IPS DF 4.7 (cell line): ENCODE results near the gene GRIP1.

Experiments used
- DNase-seq: peaks from one replicate; pipeline ENCODE4 v3.0.0-alpha.2; 2013; ENCODE audit warnings: low spot score; ENCODE audit errors: extremely low read depth

GRIP1 gene

DNA sequence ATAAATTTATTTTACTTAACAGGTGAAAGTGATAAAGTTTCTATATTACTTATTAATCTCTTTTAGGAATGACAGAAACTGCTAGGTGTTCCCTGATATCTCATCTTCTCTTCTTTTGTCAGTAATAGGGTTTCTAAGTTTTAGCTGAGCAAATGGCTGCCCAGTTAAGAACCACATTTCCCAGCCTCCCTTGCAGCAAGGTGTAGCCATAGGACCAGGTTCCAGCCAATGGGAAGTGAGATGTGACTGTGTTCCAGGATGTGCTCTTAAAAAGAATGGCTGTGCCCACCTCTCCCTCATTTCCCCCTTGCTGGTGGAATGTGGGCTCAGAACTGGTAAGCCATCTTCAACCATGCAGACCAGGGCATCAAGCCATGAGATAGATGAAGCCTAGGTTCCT lies 210.9 kb downstream of the GRIP1 start:
- peak; percentile 36 for DNase-seq

DNA sequence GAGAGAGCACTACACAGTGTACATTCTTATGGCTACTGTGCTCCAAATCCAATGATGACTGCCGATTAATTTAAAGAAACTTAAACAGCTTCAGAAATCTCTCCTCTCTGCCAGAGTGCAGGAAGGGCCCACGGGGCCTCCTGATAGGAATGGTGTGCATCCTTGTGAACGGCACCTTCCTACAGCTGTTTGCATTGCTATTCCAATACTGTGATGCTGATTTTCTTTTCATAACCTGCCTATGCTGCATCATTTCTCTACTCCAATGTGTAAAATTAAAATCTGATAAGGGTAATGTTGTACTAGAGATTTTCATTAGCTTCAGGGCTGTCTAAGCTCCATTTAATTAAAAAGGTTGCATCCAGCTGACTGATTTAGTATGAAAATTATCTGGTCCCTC lies 217.5 kb downstream of the GRIP1 start:
- no peak for DNase-seq

DNA sequence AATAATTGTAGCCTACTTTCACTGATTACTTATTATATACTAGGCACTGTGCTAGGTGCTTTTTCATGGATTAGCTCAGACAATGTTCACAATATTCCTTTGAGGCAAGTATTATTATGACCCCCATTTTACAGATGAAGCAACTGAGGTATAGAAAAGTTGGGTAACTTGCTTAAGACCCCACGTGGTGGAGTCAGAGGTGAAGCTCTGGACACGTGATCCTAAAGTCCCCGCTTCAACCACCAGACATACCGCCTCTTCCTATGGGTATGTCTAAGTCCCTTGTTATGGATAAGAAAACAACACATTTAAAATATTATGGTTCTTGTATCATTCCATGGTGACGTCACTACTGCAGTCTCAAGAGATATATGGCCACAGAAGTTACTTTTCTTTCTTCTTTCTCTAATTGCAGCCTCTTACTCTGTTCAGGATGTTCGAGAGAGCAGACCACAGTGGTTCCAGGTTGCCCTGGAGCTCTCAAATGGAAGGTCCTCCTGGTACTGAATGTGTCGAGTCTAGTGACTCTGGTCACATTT lies 218.9 kb downstream of the GRIP1 start:
- DNase-seq, result no peak

DNA sequence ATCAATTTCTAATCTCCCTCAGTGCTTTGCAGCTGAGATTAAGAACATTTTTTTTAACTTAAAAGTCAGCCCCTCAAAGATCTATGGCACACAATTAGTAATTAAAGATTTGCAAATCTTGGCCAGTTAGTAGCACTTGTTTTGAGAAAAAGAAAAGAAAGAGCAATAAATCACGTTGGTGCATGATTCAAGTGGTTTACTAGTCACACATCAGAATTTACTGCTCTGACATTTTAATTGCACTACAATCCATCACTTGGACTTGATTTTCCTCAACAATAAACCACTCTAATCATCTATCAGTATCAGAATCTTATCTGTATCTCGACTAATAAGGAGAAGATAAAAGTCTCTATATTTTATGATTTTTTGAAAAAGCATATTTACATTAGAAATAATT lies 222.3 kb downstream of the GRIP1 start:
- DNase-seq, result no peak

DNA sequence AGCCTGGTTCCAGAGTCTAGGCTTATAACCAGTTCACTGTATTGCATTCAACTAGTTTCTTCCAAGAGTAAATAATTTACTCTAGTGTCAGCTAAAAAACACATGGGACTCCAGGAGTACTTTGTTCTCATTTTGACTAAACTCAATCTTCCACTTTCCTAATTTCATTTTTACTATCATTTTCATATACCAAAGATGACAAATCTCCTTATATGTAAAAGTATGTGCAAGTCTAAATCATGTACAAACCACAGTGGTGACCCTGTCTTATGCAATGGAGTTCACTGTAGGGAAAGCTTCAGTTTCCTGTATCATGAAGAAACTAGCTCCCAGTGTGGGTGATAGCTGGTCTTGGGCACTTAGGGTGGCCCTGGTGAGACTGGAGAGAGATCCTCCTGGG lies 225.0 kb downstream of the GRIP1 start:
- DNase-seq, result no peak

DNA sequence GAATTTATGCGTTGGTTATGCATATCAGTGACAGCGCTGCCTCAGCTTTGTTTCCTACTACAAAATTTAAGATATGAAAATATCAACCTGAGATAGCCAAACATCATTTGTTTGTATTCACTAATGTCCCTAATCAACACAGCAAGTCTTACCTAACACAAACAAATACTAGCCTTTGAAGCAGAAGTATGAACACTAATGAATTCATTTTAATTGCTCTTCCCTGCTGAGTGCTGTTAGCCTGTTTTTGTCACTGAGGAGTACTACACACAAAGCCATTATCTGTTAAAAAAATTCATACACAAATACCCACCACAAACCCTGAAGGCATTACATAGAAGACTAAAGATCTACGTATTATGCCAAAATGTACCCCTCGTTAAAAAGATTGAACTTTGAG lies 225.8 kb downstream of the GRIP1 start:
- no peak for DNase-seq

DNA sequence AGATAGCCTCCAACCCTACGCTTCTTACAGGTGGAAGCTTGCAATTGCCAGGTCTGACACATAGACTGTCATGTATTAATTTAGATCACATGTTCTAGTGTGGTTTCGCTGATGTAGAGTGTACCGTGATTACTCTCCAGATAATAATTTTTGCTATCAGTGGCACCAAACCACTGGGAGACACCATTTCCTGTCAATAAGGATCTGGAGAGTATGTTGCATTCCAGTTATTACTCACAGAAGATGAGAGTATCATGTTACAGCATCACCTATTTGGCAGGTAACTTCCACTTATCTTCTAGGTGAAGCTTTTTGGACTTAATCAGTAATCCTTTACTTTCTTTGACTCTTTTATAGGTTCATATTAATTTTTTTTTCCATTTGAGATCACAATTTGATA lies 229.3 kb downstream of the GRIP1 start:
- no peak for DNase-seq

DNA sequence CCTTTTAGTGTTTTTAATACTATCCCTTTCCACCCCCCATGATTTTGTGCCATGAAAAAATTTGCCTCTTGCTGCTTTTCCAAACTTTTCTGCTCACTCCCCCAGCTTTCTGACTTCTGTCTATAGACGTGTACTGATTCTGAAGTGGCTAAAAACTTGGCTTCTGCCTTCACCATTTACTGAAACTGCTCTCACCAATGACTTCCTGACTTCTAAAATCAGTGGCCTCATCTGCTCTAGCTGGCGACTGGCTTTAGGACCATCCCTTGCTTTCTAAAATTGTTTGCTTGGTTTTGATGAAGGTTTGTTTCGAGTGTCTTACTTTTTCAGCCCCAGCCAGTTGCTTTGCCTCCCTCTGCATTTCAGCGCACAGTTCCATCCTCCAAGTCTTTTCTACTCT lies 231.2 kb downstream of the GRIP1 start:
- DNase-seq, result no peak

DNA sequence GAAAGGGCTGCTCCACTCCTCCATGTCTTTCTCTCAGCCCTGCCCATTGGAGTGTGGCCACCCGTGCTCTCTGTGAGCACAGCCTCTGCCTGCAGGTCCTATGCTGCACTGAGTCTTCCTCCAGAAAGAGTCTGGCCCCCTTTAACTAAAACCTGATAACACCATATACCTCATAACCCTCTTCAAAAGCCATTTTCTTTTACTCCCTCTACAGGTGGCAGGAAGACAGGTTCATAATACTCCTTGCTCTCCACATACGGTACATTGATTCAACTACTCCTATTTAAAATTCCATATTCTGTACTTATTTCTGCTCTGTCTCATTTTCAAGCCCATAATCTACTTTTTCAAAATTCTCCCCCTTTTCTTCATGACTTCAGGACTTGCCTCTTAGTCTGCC lies 232.6 kb downstream of the GRIP1 start:
- no peak for DNase-seq

DNA sequence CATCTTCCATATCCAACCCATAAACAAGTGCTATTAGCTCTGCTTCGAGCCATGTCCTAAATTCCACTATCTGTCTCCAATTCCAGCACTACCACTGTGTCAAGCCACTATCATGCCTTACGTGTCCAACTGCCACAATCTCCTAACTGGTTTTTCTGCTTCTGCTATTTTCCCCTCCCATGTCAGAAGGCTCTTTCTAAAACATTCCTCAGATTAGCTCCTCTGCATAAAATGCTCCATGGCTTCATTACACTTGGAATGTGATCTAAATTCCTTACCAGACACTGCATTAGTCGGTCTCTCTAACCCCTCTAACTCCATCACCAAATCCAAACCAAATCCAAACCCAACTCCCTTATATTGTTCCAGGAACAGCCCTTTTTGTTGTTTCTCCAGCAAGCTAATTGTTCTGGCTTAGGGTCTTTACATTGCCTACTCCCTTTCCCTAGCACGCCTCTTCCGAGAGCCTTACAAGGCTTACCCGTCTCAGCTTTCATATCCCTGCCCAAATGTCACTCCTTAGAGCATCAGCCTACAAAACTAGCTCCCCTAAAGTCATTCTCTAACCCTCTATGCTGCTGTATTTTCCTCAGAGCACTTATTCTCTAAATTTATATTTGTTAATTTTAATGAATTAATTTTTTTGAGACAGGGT lies 236.8 kb downstream of the GRIP1 start:
- DNase-seq, result no peak

DNA sequence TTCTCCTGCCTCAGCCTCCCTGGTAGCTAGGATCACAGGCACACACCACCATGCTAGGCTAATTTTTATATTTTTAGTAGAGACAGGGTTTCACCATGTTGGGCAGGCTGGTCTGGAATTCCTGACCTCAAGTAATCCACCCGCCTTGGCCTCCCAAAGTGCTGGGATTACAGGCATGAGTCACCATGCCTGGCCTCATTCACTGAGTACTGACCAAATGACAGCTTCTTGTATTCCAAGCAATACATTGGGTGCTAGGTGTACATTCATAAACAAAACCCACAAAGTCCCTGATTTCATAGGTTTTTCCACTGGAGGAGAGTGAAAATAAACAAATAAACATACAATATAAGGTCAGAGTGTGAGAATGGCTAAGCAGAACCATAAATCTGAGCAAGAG lies 240.3 kb downstream of the GRIP1 start:
- DNase-seq, result no peak

DNA sequence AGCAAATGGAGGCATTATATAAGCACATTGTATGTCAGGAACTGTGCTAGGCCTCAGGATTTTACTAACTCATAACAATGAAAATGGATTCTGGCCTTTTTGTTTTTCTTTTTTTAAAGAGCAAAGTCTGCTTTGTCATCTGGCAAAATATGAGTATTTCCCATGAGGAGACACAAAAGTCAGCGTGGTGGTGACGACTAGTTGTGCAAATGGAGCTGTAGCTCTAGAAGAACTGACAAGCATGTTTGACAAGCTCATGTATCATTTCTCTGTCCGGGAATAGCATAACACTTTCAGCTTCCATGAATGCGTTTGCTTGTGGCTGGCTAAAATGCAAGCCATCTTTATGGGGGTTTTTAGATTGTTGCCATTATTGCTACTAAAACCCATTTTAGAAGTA lies 248.8 kb downstream of the GRIP1 start:
- DNase-seq, result no peak

DNA sequence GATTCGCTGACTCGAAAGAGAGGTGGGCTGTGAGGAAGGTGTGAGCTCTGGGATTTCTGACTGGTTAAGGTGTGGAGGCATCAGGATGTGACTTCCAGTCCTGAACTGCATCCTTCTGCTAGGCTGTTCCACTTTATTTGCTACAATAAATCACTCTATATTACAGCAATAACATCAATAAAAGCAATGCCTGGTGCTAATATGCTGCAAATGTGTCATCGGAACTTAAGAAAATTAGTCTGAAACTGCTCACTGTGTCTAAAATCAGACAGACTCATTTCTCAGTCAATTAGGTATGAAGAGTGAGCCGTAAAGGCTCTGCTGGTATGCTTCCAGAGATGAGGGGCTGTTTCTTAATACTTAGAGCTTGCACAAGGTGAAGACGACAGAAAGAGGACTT lies 250.0 kb downstream of the GRIP1 start:
- DNase-seq, result no peak

DNA sequence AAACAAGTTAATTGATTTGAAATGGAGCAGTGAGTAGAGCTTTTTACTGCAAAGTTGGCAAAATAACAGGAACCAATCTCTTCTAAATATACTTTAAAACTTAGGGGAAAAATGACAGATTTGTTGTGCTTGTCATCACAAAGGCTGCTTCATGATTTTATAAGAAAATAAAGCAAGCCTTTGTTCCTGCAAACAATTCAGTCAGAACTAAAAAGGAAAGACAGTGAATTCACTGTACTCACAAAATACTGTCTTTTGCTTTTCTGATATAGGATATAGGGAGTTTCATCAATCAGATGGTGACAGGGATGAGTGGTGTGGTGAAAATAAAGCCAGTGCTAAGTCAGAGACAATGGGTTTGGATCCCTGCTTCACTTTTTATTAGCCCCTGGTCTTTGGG lies 250.6 kb downstream of the GRIP1 start:
- DNase-seq, result no peak

DNA sequence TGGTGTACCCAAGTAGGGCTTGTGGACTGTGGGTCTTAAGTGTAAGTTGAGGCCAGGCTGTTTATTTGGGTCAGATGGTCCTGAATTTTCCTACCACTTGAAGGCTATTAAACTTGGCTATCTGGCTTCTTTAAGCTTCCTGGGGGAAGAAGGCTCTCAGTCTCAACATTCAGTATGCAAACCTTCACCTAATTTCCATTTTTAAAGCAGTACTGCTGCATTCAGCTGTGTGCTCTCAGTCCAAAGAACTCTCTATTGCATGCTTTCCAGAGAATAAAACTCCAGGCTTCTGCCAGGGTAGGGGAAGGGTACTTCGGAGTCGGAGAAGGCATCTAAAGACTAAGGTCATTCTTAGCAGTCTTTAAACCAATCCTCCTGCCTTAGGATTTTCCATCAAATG lies 252.2 kb downstream of the GRIP1 start:
- no peak for DNase-seq

DNA sequence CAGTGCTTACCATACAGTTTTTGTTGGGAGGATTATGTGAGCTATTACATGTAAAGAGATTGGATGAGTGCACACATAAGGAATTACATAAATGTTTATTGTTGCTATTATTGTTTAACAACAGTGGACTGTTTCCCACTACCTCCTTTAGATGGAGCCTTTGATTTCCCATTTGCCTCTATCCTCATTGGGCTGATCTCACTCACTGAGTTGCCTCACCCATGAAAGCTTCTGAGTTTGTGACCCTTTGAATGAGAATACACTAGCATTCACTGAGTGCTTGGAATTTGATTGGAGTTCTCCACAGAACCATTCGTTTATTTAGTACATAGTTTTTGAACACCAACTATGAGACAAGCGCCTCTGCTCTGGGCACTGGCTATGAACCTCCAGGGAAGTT lies 255.6 kb downstream of the GRIP1 start:
- DNase-seq, result no peak

DNA sequence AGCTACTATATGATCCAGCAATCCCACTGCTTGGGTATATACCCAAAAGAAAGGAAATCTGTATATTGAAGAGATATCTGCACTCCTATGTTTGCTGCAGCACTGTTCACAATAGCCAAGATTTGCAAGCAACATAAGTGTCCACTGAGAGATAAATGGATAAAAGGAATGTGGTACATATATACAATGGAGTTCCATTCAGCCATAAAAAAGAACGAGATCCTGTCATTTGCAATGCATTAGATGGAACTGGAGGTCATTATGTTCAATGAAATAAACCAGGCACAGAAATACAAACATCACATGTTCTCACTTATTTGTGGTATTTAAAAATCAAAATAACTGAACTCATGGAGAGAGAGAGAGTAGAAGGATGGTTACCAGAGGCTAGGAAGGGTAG lies 260.0 kb downstream of the GRIP1 start:
- DNase-seq, result no peak

DNA sequence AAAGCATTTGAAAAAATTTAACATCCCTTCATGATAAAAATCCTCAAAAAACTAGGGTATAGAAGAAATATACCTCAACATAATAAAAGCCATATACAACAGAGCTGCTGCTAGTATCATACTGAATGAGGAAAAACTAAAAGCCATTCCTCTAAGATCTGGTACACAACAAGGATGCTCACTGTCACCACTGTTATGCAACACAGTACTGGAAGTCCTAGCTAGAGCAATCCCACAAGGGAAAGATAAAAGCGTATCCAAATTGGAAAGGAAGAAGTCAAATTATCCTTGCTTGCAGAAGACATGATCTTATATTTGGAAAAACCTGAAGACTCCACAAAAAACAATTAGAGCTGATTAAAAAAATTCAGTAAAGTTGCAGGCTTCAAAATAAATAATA lies 261.7 kb downstream of the GRIP1 start:
- no peak for DNase-seq

DNA sequence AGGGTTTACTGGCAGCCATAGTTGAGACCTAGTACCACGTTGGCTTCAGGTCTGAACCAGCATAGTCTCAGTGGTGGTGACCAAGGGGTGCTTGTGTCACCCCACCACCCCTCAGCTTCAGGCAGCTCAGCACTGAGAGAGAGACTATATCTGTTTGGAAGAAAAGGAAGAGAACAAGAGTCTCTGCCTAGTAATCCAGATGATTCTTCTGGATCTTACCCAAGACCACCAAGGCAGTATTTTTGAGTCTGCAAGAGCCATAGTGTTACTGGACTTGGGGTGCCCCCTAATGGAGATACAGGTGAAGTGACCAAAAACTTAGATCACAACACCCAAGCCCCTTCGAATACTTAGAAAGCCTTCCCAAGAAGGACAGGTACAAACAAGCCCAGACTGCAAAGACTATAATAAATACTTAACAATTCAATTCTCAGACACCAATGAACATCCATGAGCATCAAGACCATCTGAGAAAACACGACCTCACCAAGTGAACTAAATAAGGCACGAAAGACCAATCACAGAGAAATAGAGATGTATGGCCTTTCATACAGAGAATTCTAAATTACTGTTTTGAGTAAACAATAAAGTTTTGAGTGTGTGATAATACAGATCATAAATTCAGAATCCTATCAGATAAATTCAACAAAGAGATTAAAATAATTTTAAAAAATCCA lies 269.5 kb downstream of the GRIP1 start:
- no peak for DNase-seq

DNA sequence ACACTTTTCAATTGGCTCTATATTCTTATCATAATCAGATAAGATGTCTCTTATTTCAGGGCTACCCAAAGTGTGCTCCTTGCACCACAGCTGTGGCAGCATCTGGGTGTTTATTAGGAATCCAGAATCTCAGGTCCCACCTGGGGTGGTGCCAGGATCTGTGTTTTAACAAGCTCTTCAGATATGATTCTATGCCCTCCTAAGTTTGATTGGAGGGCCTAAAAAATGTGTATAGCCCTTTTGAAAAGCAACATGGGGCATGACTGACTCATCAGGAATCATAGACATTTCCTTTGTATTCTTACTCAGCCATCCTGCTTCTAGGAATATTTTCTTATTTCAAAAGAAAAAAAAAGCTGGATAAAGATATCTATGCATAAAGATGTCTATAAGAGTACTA lies 273.5 kb downstream of the GRIP1 start:
- DNase-seq, result no peak

DNA sequence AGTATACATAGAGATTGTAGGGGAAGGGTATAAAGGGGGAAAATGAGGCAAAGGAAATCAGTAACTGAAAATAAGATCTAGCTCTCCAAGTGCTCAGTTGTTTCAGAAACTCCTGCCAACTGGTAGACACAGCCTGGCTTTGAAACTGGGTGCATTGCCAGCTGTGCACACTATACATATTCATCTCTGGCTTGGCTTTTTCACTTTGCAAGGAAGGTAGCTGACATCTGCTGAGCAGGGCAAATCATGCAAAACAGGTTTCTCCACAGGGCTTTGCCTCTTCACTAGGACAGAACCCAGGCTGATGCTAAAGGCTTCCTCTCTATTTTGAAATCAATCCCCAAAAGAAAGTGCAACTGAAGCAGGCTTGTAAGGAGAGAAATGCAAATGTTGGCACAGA lies 275.1 kb downstream of the GRIP1 start:
- DNase-seq, result no peak

DNA sequence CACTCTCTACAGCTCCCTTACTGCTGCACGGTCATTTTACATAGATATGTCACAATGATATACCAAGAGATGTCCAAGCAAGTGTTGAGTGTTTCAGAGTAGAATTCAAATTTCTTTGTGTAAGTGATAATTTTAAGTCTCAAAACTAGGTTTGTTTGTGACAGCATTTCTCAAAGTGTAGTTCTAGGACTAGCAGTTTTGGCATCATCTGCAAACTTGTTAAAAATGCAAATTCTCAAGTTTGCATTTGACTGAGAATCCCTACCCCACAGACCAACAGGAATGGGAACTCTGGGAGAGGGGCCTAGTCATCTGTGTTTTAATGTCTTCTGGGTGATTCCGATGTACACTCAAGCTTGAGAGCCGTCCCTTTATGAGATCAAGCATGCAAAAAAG lies 279.0 kb downstream of the GRIP1 start:
- no peak for DNase-seq
